Vagina (tissue), 2 donors: Measurements from ENCODE around the gene TMEM243. TPM values are rescaled to one million over a fixed set of nuclear protein-coding genes. Genes with fewer than 3 reads are reported as not detected.

Source experiments
- DNase-seq, 2 donors: peaks; one replicate each; pipeline ENCODE4 v3.0.0-alpha.2; 2017; ENCODE audit errors: extremely low spot score in 2 of 2
- H3K27ac ChIP-seq: fragments of 200-600 bp; sonication (generic); one replicate; pipeline ENCODE4 v1.5.1; 2019
- H3K27me3 ChIP-seq: fragments of 200-600 bp; sonication (generic); one replicate; pipeline ENCODE4 v1.5.1; 2019
- H3K36me3 ChIP-seq, 2 donors: fragments of 200-600 bp; sonication (generic); one replicate each; pipeline ENCODE4 v1.5.1; 2017 to 2019
- H3K4me1 ChIP-seq: fragments of 200-600 bp; sonication (generic); one replicate; pipeline ENCODE4 v1.5.1; 2019
- H3K4me3 ChIP-seq, 2 donors: fragments of 200-600 bp; sonication (generic); 1 replicate in 1 of 2; 2 replicates in 1 of 2; pipeline ENCODE4 v1.5.1; 2016 to 2019
- H3K9me3 ChIP-seq: fragments of 200-600 bp; sonication (generic); one replicate; pipeline ENCODE4 v1.5.1; 2019
- CTCF ChIP-seq, 3 experiments: fragments of 450-650 bp in 2 of 3; fragments of 200-600 bp in 1 of 3; sonication (generic) in 1 of 3; IDR thresholded peaks; one replicate each; pipeline ENCODE4 v1.5.1; 2017 to 2019; ENCODE audit warnings: antibody characterized with exemption in 3 of 3, mild to moderate bottlenecking in 2 of 3, moderate library complexity in 2 of 3
- POLR2A ChIP-seq, 2 donors: fragments of 450-650 bp; IDR thresholded peaks; one replicate each; pipeline ENCODE4 v1.6.1; 2017; ENCODE audit warnings: antibody characterized with exemption in 2 of 2, mild to moderate bottlenecking in 2 of 2, moderate library complexity in 2 of 2
- POLR2AphosphoS5 ChIP-seq, 2 donors: sonication (generic); formaldehyde crosslinking; IDR thresholded peaks; one replicate each; pipeline ENCODE4 v1.9.0; 2017; ENCODE audit warnings: antibody characterized with exemption in 2 of 2, mild to moderate bottlenecking in 2 of 2, low read depth in 1 of 2; ENCODE audit not compliant: insufficient read depth in 1 of 2
- intact Hi-C: fragments of 100-400 bp; cut with DNase I; formaldehyde crosslinking; loops from one replicate; pipeline ENCODE4 v1.15.1; 2023
- total RNA-seq: library from RNA; depleted of rRNA; stranded (reverse); fragments of >200 nt; gene quantifications from one replicate; pipeline ENCODE4 v1.2.3, GENCODE V29; 2016

The TMEM243 gene
- total RNA-seq, 1 donor from 2014 or later: 36.6 TPM

GRCh38 chr7:87152897-87153641 is 66.5 kb downstream of the TMEM243 start:
- Histone ChIP-seq H3K4me1 (peaks cover 42% of the 10 kb centered on the region), H3K27me3 (no peaks in the 10 kb centered on the region), H3K36me3 (no peaks in the 10 kb centered on the region), H3K4me3 (peak overlapping the region; percentile 78 to 90), H3K9me3 (no peaks in the 10 kb centered on the region), H3K27ac (peak overlapping the region; percentile 97)
- intact Hi-C loops: loop anchor here (10.0 kb wide), 1 partner anchor 72 kb away; no protein-coding TSS in a partner anchor
- TF ChIP-seq POLR2A (IDR thresholded peaks at IDR 0.05) (no peak), CTCF (IDR thresholded peaks at IDR 0.05) (no peak), POLR2AphosphoS5 (IDR thresholded peaks at IDR 0.05; ENCODE audit: insufficient read depth in 1 of 2, low read depth in 1 of 2) (peak in 1 of 2 donors; percentile 15)
- DNase-seq: no peak

- Histone ChIP-seq H3K4me1 (peaks cover 40% of the 10 kb centered on the region), H3K27ac (peak within 1 kb of the TSS; percentile 97), H3K9me3 (no peaks in the 10 kb centered on the region), H3K27me3 (no peaks in the 10 kb centered on the region), H3K4me3 (peak within 1 kb of the TSS; percentile 78 to 90), H3K36me3 (no peaks in the 10 kb centered on the region)
- peak; percentile 80 to 94 for TF ChIP-seq POLR2AphosphoS5 (IDR thresholded peaks at IDR 0.05; ENCODE audit: insufficient read depth in 1 of 2, low read depth in 1 of 2)
- TF ChIP-seq CTCF (IDR thresholded peaks at IDR 0.05): no peak
- TF ChIP-seq POLR2A (IDR thresholded peaks at IDR 0.05): peak in 1 of 2 donors; percentile 62
- intact Hi-C loops: loop anchor here (10.0 kb wide), 1 partner anchor 72 kb away; no protein-coding TSS in a partner anchor
- peak in 1 of 2 donors; percentile 98 for DNase-seq
Measured at GRCh38 chr7:87152112-87152896, 67.2 kb downstream of the TMEM243 start, which contains the start of gene DMTF1. Gene DMTF1 (plus strand): TSS chr7:87152453. CDS start chr7:87164942, 12,489 bp downstream.

DNA sequence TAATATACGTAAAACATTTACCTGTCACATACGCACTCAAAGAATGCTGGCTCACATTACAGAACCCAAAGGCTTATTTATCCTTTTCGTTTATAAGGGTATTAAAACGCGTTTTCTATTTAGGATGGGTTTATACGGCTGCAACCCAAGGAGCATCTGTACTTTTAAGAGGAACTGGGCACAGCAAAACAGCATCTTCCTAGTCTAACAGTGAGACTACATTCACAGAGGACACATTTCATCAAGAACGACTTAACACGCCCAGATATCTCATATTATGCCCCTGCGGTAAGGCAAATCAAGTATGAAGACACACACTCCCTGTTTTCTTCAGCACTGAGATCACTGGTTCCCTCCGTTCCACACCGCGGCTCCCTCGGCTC is 67.8 kb downstream of the TMEM243 start:
- Histone ChIP-seq H3K27ac (peak overlapping the region; percentile 97), H3K4me3 (peak overlapping the region; percentile 78 to 90), H3K9me3 (no peaks in the 10 kb centered on the region), H3K36me3 (no peaks in the 10 kb centered on the region), H3K27me3 (no peaks in the 10 kb centered on the region), H3K4me1 (peaks cover 34% of the 10 kb centered on the region)
- intact Hi-C loops: loop anchor here (10.0 kb wide), 1 partner anchor 73 kb away; no protein-coding TSS in a partner anchor
- DNase-seq: no peak
- TF ChIP-seq POLR2A (IDR thresholded peaks at IDR 0.05) (no peak), CTCF (IDR thresholded peaks at IDR 0.05) (no peak), POLR2AphosphoS5 (IDR thresholded peaks at IDR 0.05; ENCODE audit: insufficient read depth in 1 of 2, low read depth in 1 of 2) (no peak)

GRCh38 chr7:87151002-87151728 is 68.4 kb downstream of the TMEM243 start:
- Histone ChIP-seq H3K36me3 (no peaks in the 10 kb centered on the region), H3K4me1 (peaks cover 28% of the 10 kb centered on the region), H3K27ac (peak overlapping the region; percentile 97), H3K27me3 (no peaks in the 10 kb centered on the region), H3K4me3 (peak overlapping the region; percentile 78 to 90), H3K9me3 (no peaks in the 10 kb centered on the region)
- intact Hi-C loops: loop anchor here (10.0 kb wide), 1 partner anchor 74 kb away; no protein-coding TSS in a partner anchor
- TF ChIP-seq POLR2A (IDR thresholded peaks at IDR 0.05): no peak
- TF ChIP-seq CTCF (IDR thresholded peaks at IDR 0.05): no peak
- no peak for TF ChIP-seq POLR2AphosphoS5 (IDR thresholded peaks at IDR 0.05; ENCODE audit: insufficient read depth in 1 of 2, low read depth in 1 of 2)
- no peak for DNase-seq
